Activated CD8-positive, alpha-beta memory T cell treated with anti-CD3 and anti-CD28 coated beads for 36 hours (primary cell): ENCODE results near the gene CD99. TPM values are rescaled to one million over a fixed set of nuclear protein-coding genes. Genes with fewer than 3 reads are reported as not detected.
"Not testable (repeated sequence)": the region's sequence is repeated elsewhere in the genome, so short reads cannot be mapped to it uniquely, and the experiment has no call there.

Source experiments
- CTCF ChIA-PET: fragments of 350-600 bp; sonication (Branson Sonifier 250); formaldehyde crosslinking; loops from one replicate; lab custom pipeline; 2021; ENCODE audit warnings: antibody characterized with exemption; lab: Charles Lee
- POLR2A ChIA-PET: fragments of 350-600 bp; sonication (Branson Sonifier 250); formaldehyde crosslinking; loops from one replicate; lab custom pipeline; 2021; ENCODE audit warnings: antibody characterized with exemption; lab: Charles Lee
- total RNA-seq, 2 experiments: library from RNA; stranded (reverse); gene quantifications; one replicate each; pipeline ENCODE4 v1.2.3, GENCODE V29; 2021

The CD99 gene
- total RNA-seq, 2 experiments from 2014 or later: 223 to 228 TPM

DNA sequence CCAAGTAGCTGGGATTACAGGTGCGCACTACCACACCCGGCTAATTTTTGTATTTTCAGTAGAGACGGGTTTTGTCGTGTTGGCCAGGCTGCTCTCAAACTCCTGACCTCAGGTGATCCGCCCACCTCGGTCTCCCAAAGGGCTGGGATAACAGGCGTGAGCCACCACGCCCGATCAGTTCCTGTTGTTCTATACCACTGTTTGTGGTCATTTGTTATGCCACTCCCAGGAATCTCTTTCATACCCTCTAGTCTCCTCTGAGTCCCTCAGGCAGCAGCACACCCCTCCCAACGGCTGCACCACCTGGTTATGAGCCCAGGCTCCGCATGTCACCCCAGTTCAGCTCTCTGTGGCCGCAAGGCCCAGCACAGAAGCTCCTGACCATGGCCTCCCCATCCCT lies 17.5 kb upstream of the CD99 start:
- POLR2A ChIA-PET: no interaction called here
- CTCF ChIA-PET: no interaction called here

DNA sequence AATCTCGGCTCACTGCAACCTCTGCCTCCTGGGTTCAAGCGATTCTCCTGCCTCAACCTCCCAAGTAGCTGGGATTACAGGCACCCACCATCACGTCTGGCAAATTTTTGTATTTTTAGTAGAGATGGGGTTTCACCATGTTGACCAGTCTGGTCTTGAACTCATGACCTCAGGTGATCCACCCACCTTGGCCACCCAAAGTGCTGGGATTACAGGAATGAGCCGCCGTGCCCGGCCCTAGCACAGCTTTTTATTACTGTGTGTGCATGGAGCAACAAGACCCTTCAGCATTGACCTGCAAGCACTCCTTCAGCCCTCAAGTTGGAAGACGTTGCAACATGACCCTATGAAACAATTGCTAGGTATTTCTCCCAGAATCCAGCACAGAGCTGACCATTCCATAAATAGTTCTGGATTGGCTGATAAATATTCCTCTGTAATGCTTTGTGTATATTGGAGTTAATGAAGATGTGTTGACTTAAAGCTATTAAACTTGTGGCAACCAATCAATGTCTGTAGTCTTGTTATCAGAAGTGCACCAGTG lies 15.4 kb upstream of the CD99 start:
- CTCF ChIA-PET, POLR2A ChIA-PET: not testable (repeated sequence)

DNA sequence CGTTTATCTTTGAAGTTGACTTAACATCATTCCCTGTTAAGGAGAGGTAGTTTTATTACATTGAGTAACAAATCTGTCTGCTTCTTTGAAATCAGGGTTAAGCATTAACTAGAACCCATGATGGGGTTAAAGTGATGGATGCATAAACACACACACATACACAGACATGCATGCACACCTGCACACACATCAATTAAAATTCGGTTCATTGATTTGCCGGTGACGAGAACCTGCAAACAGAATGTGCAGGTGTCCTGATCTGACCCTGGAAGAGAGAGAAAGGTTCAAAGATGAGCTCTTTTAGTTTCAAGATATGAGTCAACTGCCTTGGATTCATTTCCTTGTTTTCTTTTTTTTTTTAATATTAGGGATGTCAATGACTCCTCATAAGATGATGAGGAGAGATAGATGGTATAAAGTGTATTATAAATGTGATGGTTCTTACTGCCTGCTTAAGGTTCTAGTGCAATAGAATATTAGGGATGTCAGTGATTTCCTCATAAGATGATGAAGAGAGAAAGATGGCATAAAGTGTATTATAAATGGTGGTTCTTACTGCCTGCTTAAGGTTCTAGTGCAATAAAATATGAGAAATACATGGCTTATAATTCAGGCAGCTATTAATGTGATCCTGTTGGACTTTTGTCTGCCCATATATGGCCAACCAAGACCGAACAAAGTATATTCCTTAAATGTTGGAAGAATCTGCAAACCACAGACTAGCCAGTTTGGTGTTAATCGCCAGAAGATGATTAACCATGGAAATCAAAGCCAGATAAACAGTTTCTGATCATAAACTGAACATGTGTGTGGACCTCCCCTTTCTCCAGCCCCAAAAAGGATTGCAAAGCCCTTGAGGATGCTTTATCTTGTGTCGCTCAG lies 14.1 kb upstream of the CD99 start:
- POLR2A ChIA-PET: no interaction called here

DNA sequence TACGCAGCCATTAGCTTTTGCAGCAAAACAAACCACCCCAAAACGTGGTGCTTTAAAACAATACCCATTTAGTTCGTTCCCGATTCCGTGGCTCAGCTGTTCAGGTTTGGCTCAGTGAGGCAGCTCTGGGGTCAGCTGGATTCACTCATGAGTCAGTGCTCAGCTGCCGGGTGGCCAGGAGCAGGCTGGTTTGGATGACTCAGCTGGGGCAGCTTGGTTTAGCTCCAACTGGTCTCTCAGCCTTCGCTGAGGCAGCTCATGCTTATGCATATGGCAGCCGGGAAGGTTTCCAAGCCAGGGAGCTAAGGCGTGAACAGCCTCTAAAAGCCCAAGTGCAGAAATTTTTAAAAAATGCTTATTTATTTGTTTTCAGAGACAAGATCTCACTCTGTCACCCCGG lies 13.3 kb upstream of the CD99 start:
- ChIA-PET CTCF (no interaction called here), POLR2A (no interaction called here)

More for the DNA sequence above, 14.1 kb upstream of the CD99 start:
- CTCF ChIA-PET: no interaction called here

DNA sequence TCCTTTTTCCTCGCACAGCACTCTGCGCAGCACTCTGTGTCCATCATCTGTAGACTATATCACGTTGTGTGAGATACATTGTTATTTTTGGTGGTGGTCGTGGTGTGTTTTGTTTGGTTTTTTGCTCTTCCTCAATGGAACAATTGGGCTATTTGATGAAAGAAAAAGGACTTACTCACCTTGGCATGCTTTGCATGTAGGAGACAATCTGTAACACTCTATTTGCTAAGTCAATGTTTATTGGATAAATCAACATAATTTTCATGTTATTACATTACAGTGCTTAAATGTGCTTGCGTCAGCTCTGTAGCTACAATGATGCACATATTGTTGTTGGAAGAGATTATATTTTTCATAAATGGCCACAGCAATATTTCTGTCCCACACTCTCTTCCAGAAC lies 12.5 kb upstream of the CD99 start:
- CTCF ChIA-PET: no interaction called here
- POLR2A ChIA-PET: no interaction called here

DNA sequence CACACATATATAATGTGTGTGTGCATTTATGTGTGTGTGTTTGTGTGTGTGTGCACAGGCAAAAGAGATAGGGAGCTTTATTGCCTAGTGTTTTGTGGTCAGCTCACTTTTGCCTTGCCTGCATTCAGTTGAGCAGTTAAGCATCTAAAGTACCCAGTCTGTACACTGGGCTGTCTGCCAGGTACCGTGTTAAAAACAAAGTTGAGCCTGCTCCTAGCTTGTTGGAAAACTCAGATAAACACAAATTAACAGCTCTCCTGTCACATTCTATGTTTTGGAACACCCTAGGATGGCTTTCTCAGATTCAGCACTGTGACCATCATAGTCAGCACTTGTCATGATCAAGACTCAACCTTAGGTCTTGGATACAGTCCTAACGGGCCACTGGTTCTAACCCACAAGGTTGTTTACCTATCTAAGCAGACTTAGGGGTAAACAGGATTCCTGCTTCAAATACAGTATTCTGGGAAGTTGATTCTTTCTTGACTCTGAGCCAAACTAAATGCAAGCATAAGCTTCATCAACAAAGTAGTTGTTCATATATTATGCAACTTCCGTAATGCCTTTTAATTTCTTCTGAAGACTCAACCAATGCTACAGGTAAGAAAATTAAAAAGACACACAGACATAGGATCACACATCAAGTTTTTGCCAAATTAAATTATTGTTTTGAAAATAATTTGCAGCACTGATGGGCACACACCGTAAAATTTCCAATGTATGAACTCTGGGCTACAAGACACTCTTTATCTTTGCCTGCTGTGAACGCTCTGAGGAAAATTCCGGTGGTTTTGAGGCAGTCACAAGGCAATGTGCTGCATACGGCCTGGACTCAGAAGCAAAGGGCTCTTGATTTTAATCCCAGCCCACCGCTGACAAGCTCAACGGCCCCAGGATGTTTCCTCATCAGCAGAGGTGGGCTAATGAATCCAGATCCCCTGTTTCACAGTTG lies 11.3 kb upstream of the CD99 start:
- CTCF ChIA-PET: no interaction called here

DNA sequence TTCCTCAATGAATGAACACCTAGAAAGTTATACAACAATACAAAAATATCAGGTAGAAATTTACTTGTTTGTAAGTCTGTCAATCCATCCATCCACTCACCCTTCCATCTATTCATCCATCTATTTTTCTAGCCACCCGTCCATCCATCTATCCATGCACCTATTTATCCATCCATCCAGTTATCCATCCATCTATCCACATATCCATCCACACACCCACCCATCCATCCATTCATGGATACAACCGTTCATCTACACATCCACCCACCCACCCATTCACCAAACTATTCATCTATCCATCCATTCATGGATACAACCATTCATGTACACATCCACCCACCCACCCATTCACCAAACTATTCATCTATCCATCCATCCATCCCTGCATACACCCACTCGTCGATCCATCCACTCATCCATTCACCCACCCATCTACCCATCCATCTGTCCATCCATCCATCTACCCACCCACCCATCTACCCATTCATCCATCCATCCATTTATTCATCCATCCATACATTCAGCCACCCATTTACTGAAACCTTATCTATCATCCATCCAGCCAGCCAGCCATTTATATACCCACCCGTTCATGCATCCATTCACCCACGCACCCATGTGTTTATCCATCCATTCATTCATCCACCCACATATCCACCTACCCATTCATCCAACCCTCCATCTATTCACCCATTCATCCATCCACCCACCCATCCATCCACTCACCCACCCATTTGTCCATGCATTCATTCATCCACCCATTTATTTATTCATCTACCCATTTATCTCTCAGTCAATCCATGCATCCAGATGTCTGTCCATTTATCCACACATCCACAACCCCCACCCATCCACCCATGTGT lies 10.4 kb upstream of the CD99 start:
- POLR2A ChIA-PET: no interaction called here

More for the DNA sequence above, 11.3 kb upstream of the CD99 start:
- POLR2A ChIA-PET: no interaction called here

DNA sequence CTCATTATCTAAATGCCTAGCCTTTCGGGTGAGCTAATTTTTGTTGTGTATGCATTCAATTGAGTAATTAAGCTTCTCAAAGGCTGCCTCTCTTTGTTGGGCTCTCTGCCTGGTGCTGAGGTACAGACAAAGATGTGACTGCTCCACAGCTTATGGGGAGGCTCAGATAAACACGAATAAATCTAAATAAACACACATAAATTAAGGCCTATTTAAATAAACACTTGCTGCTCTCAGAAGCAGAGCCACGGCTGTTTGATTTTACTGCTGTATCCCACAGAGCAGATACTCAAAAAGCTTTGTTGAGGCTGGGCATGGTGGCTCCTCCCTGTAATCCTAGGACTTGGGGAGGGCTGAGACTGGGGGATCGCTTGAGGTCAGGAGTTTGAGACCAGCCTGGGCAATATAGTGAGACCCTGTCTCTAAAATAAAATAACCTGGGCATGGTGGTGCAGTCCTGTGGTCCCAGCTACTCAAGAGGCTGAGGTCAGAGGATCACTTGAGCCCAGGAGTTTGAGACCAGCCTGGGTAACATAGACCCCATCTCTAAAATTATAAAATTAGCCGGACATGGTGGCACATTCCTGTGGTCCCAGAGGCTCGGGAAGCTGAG lies 8.4 kb upstream of the CD99 start:
- ChIA-PET CTCF (no interaction called here), POLR2A (no interaction called here)

More for the DNA sequence above, 10.4 kb upstream of the CD99 start:
- CTCF ChIA-PET: no interaction called here

DNA sequence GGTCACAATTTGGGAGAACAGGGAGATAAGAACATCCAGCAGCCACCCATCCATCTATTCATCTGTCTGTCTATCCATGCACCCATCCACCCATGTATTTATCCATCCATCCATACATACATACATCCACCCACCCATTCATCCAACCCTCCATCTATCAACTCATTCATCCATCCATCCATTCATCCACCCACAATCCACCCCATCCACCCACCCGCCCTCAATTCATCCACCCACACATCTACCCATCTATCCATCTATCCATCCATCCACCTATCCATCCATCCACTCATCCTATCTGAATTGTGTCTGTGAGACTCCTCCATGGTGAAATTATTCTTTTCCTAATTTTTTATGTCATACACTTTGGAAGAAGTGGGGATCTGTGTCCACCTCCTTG lies 6.8 kb upstream of the CD99 start:
- ChIA-PET POLR2A (no interaction called here), CTCF (no interaction called here)

DNA sequence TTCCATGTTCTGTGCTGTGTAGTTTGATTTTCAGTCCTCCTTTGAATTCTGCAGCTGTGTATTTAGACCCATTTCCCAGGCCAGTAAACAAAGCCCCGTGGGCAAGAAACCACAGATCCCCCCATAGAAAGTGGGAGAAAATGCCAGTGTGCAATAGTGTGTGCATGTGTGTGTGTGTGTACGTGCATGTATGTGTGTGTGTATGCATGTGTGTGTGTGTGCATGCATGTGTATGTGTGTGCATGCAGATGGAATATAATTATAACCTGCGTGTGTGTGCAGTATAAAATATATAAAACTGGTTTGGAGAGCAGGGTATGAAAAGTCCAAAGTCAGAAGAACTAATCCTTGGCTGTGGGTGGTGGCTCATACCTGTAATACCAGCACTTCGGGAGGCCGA lies 5.2 kb upstream of the CD99 start:
- ChIA-PET POLR2A (no interaction called here), CTCF (no interaction called here)

DNA sequence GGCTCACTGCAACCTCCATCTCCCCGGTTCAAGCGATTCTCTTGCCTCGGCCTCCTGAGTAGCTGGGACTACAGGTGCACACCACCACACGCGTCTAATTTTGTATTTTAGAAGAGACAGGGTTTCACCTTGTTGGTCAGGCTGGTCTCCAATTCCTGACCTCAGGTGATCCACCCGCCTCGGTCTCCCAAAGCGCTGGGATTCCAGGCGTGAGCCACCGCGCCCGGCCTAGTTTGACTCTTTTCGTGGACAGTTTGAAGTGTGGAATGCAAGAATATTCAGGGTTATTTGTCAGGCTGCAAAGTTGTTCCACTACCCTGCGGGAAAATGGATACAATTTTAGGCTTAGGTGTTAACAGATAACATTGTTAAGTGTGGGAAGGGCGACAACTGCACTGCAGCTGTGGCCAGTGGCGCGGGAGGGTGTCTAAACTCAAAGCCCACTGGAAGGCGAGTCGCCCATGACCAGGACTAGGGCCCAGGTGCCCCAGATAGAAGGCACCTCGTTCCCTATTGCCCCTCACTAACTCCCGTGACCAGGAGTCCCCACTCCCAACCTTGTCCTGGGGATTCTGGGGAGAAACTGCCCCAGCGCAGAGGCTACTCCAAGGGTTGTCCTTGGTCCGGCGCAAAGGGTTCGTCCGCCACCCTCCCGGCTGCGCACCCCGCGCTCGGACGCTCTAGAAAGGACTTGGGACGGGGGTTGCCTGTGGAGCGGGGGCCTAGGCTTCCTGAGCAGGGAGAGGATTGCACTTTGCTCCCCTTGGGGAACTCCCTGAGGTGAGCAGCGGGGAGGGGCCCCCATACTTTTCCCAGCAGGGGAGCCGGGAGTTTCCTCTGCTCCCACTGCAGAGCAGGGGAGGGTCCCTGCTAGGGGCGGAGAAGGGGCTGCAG lies 1.1 kb upstream of the CD99 start:
- ChIA-PET POLR2A (no interaction called here), CTCF (no interaction called here)

DNA sequence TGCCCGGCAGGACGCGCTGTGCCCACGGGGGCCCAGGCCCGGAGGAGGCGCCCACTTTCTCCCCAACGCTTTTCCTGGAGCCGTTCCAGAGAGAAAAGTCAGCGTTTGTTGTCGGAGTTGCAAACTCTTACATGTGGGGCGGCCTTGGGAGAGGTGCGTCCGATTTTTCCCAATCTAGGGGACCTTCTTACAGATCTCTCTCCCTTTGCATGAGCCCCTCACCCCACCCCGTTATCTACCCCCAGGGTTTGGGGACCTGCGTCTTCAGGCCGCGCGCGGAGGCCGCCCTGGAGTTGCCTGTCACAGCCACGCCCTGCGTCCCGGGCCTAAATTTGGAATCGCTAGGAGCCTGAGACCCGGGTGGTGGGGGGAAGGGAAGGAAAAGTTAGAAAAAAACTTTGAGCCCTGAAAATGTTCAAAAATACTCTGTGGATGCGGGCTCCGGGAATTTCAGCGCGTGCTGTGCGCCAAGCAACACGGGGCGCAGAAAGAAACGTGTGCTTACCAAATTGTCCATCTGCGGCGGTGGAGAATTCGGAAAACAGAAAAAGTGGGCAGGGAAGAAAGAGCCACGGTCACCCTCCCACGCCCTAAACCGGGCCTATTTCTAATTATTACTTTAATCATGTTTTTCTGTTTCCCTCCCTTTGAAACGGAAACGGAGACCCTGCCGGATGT lies 587 bp downstream of the CD99 start:
- ChIA-PET POLR2A (no interaction called here), CTCF (no interaction called here)

DNA sequence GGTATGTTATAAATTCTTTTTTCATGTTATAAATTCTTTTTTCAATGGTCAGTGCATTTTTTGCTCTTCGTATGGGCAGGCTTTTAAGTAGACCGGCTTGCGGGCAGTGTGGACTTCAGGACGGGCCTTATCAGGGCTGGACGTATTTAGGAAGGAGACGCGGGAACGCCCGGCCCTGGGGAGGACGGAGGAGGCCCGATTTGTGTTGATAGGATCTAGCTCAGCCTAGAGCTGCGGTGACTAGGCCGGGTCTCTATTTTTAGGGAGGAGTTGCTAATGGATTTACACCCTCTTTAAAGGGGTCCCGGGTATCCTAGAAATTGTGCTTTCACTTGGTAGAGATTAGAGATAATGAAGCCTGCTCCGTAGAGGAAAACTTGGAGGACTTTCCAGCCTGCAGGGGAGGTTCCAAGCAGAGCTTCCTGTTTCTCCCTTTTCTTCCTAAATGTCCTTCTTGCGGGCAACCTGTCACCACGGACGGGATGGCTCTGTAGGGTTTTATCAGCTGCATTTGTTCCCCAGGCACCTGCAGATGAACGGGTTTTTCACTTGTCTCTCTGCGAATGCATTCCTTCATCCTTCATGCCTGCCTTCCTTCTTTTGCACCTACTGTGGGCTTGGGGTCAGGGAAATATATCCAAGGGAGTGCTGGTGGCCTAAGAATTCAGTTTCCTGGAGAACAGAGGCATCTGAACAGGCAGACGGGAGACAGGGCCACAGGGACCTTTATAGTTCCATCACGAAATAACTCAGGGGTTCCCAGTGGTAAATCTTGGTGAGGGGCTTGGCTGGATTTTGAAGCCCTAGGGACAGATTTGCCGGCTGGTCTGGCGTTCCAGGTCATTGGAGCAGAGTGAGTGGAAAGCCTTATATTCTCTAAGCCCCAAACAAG lies 1.4 kb downstream of the CD99 start:
- ChIA-PET POLR2A (no interaction called here), CTCF (no interaction called here)

DNA sequence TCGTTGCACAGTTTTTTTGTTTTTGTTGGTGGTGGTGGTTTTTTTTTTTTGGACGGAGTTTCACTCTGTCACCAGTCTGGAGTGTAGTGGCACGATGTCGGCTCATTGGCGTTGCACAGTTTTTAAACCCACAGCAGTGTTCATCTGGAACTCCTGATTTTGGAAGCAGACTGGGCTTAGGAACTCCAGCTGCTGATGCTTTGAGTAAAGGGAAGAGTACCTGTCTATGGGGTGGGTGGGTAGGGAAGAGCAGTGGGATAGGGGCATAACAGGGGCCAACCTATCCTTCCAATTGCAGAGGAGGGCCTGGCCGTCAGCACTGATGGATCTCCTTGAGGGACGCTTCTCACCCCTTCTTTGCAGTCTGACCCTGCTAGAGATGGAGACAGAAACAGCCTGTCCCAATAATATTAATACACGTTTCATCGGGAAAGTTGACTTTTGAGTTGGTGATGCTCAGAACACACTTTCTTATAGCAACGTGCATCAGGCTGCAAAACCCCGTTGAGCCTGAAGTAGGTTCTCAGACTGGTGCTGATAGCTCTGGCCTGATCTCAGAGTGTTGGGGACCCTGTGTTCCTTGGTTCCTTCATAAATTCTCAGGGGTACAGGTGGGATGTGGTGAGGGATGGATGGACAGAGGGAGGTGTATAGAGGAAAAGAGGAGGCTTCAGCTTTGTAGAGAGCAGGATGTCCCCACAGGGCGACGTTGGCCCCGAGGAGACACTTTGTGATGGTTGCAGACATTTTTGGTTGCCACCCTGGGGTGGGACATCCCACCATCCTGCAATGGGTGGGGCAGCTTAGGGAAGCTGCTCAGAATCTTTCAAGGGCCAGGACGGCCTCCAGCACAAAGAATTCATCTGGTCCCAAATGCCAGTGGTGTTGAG lies 2.3 kb downstream of the CD99 start:
- CTCF ChIA-PET: no interaction called here
- POLR2A ChIA-PET: no interaction called here

DNA sequence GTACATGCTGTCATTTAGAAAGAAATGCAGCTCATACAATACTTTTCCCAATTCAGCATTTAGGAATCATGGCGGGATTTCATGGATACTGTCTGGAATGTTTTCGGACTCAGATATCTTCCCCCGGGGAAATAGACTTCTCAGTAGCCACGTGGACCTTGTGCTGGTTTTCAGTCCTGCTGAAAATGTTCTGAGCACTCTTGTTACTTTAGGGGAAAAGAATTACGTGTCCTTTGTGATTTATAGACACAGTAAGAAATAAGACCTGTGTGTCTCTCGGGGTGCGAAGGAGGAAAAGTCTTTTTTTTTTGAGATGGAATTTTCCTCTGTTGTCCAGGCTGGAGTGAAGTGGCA lies 3.8 kb downstream of the CD99 start:
- ChIA-PET POLR2A (no interaction called here), CTCF (no interaction called here)
